GM19395 (cell line): ENCODE measurements around the gene CPOX.
A peak's percentile ranks its signal among the peaks of the same experiment; 100 is the strongest.

Source experiments
- ATAC-seq: cut with Tn5 transposase; IDR thresholded peaks from one replicate; pipeline ENCODE4 v1.9.1; 2021; ENCODE audit warnings: mild to moderate bottlenecking, moderate library complexity; ENCODE audit not compliant: unreplicated experiment

Gene CPOX

DNA sequence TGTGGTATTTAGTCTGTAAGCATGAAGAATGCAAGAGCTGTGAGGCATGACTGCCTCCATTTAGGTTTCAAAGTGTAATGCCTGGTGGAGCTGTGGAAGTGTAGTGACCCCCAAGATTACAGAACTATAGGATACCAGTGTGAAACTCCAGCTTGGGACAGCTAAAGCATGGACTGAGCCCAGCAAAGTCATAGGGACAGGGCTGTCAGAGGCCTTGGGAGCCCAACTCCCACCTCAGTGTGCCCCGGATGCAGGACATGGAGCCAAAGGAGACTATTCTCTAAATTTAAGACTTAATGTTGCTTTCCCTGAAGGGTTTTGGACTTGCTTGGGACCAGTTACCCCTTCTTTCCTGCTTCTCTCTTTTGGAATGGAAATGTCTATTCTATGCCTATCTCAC, 50.8 kb downstream of the CPOX start:
- no peak for ATAC-seq

DNA sequence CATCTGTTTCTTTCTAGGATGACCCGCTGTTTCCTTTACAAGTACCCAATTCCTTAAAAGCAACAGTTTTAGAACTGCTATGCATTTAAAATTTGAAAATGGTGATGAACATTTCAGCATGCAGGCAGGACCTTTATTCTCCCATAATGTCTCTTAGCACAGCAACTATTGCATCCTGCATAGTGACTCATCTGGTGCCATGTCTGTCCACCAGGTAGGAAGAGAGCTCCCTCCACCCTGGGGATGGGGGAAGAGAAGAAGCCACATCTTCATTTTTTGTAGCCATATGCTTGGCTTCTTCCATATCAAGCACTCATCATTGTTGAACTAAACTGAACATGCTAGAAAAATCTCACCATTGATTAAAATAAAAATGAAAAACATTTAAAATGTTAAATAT, 51.7 kb downstream of the CPOX start:
- peak; percentile 19 for ATAC-seq

DNA sequence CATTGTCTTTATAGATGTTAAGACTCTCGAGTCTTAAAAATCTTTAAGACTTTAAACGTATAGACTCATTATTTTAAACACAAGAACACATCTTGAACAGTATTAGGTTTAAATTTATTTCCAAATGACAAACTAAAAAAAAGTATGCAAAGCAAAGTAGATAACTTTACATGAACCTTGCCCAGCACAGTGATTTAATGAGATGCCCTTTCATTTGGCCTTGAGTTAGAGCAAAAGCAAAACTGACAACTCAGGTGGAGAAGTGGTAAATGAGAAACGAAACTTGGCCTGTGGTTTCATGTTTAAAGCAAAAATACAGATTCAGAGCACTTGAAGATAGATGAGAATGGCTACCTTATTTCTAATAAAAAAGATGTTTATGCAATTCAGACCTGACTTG, 53.1 kb downstream of the CPOX start:
- peak; percentile 52 for ATAC-seq

DNA sequence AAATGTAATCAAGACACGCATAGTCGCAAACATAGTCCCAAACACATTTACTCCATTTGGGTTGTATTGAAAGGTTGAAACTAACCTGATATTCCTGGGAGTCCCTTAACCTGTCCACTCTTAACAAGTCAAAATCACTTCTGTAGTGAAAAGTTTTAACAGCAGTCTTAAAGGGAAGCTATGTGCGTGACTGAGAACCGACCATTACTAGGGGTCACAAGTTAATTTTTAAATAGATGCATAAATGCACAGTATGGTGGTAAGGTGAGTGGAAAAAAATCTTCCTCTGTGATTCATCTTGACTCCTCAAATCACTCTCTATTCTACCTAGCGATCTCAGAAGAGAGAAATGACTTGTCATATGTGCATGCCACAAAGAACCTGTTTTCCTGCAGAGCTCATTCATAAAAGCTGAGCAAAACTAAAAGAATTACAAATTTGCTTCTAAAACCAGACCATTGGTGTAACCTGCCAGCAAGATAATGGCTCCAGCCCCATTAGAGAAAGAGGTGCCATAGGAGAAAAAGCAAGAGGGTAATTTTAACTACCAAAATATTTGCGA, 56.9 kb downstream of the CPOX start:
- ATAC-seq: peak; percentile 75

DNA sequence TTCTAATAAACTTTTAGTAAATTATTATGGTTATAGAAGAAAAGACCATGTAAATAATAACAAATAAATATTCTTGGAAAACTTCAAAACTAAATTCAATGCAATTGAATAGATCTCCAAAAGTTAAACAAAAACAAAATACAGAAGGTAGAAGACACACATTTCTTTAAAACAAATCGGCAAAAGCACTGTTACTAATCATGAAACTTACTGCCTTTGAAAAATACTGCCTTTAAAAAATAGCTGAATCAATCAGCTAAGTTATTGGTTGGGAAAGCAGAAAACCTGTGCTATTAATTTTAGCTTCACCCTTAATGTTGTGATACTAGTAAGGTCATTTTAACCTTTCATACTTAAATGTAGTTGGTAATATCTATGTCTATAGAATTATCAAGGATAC, 58.7 kb downstream of the CPOX start:
- no peak for ATAC-seq

DNA sequence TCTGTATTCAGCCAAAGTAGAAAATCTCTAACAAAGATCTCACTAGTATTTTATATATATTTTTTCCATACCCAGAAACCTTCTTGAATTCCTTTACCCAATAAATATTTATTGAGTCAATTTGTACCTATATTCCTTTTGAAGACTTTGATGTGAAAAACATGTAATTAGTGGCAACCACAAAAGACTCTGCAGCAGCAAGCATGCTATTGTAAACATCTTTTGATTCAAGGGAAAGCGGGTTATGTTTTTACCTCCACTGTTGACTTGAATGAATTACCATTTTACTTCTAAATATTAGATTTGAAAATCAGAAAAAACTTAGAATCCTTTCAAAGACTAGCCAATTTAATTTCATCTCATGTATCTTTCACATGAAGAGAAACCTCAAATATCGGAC, 59.2 kb downstream of the CPOX start:
- no peak for ATAC-seq

- ATAC-seq: no peak
These were observed 60.5 kb downstream of the CPOX start for GRCh38 chr3:98532709-98533571.

DNA sequence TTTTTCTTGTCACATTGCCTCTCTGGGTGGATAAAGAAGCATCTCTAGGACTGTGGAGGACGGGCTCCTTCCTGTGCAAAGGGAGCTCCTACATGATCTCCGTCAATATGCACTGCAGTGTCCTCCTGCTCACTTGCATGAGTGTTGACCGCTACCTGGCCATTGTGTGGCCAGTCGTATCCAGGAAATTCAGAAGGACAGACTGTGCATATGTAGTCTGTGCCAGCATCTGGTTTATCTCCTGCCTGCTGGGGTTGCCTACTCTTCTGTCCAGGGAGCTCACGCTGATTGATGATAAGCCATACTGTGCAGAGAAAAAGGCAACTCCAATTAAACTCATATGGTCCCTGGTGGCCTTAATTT, 61.2 kb downstream of the CPOX start:
- peak; percentile 1 for ATAC-seq

GRCh38 chr3:98531622-98532274, 61.7 kb downstream of the CPOX start, which contains the start of gene GPR15:
TSS of gene GPR15 (plus strand) at chr3:98531978. CDS start at chr3:98532034, 56 bp downstream.
- ATAC-seq: peak; percentile 38

DNA sequence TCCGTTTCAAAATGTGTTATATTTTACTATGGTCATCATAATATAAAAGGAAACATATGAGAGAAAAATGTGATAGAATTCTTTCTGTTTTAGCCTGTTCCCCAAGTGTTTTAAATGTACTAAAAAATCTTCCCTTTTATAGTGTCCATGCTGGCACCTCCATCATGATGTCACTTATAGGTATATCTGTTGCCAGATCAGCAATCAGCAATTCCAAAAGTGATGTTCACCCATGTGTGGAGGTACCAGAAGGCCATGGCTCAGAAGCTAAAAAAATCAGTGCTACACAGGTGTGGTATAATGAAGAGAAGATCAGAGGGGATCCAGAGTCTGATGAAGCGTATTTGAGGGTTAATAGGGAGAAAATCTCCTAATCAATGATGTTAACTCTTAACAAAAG, 62.7 kb downstream of the CPOX start:
- ATAC-seq: no peak

DNA sequence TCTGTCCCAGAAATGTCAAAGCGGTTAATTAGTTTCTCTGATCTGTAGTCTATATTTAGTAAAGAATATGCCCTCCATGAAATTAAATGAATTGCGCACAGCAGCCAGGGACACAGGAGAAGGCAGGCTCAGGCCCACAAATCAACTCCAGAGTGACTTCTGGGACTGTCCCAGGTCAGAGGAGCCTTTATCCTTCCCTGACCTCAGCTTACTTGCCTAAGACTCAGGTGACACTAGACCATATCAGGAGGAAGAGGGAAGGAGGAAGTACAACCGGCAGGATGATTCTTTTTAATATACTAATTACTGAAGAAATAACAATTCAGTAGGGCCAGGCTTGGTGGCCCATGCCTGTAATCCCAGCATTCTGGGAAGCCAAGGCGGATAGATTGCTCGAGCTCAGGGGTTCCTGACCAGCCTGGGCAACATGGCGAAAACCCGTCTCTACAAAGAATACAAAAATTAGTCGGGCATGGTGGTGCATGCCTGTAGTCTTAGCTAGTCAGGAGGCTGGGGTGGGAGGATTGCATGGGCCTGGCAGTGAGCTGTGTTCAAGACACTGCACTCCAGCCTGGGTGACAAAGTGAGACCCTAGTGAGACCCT, 63.5 kb downstream of the CPOX start:
- no peak for ATAC-seq
